Astrocyte of the hippocampus (primary cell): Measurements from ENCODE around the gene METTL21A.
"Not testable (repeated sequence)": the region's sequence is repeated elsewhere in the genome, so short reads cannot be mapped to it uniquely, and the experiment has no call there.

Experiments used
- DNase-seq: peaks from one replicate; pipeline ENCODE4 v3.0.0; 2011; ENCODE audit warnings: low read depth, low spot score

METTL21A gene

GRCh38 chr2:207625014-207625907 is at the start of gene METTL21A:
METTL21A (minus strand) TSS chr2:207625394; CDS start chr2:207624375, 1,019 bp downstream.
- DNase-seq, result peak; percentile 94

- DNase-seq, result no peak
These were observed 49.6 kb upstream of the METTL21A start for GRCh38 chr2:207674826-207675225.

DNA sequence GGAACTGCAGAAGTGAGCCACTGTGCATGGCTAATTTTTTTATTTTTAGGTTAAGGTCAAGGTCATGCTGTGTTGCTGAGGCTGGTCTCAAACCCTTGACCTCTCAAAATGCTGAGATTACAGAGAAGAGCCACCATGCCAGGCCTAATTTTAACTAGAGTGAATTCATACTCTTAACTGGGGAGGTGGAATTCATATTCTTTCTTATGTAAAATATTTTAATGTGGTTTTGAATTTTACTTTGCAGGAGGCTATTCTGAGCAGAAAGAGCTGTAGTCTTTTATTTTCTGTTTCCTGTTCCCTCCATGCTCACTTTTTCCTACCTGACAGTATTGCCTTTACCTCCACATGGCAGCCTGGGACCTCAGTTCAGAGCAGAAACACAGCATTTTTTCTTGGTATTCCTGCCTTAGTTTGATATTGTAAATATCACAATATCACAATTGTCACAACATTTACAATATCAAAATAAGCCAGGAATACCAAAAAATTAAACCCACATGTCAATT is 49.1 kb upstream of the METTL21A start:
- no peak for DNase-seq

GRCh38 chr2:207673431-207673830 is 48.2 kb upstream of the METTL21A start:
- DNase-seq, result no peak

- DNase-seq, result no peak
These were observed 45.7 kb upstream of the METTL21A start for GRCh38 chr2:207670887-207671286.

- no peak for DNase-seq
These were observed 38.8 kb upstream of the METTL21A start for GRCh38 chr2:207663870-207664545.

DNA sequence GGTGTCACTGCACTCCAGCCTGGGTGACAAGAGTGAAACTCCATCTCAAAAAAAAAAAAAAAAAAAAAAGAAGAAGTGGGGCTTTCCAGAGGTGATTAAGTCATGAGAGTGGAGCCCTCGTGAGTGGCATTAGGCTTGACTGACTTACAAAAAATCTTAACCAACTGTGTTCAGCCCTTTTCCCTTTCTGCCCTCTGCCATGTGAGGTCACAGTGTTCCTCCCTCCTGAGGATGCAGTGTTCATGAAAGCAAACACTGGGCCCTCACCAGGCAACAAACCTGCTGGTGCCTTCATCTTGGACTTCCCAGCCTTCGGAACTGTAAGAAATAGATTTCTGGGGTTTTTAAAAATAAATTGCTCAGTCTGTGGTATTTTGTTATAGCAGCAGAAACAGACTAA is 37.0 kb upstream of the METTL21A start:
- no peak for DNase-seq

- no peak for DNase-seq
These were observed 35.8 kb upstream of the METTL21A start for GRCh38 chr2:207660994-207661393.

DNA sequence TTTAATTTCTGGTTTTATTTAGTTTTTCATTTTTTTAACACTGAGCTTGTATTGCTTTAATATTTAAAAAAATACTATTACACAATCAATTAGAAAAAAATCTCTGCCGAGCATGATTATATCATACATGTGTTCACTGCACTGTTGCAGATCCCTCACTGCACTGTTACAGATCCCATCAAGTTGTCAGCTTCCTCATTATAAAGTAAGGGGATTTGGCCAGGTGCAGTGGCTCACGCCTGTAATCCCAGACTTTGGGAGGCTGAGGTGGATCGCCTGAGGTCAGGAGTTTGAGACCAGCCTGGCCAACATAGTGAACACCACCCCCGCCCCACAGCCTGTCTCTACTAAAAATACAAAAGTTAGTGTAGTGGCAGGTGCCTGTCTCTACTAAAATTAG is 33.0 kb upstream of the METTL21A start:
- no peak for DNase-seq

- DNase-seq, result no peak
These were observed 29.8 kb upstream of the METTL21A start for GRCh38 chr2:207655000-207655399.

- DNase-seq, result not testable (repeated sequence)
These were observed 21.4 kb upstream of the METTL21A start for GRCh38 chr2:207646582-207646981.

DNA sequence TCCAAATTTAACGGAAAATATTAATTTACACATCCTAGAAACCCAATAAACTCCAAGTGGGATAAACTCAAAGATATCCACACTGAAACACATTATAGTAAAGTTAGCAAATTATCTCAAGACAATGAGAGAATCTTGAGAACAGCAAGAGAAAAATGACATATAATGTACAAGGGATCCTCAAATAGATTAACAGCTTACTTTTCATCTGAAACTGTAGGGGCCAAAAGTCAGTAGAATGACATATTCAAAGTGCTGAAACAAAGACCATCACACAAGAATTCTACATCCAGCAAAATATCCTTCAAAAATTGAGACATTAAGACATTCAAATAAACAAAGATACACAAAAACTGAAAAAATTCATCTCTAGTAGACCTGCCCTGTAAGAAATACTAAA is 18.7 kb upstream of the METTL21A start:
- DNase-seq, result no peak

DNA sequence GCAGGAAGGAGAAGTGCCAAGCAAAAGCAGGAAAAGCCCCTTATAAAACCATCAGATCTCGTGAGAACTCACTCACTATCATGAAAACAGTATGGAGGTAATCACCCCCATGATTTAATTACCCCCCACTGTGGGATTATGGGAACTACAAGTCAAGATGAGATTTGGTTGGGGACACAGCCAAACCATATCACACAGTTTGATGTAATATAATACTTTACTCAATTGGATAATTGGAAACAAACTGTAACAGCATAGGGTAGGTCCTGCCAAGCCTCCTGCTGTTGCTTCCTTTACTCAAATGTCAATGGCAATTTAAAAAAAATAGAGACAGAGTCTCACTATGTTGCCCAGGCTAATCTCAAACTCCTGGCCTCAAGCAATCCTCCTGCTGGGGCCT is 15.5 kb upstream of the METTL21A start:
- no peak for DNase-seq

DNA sequence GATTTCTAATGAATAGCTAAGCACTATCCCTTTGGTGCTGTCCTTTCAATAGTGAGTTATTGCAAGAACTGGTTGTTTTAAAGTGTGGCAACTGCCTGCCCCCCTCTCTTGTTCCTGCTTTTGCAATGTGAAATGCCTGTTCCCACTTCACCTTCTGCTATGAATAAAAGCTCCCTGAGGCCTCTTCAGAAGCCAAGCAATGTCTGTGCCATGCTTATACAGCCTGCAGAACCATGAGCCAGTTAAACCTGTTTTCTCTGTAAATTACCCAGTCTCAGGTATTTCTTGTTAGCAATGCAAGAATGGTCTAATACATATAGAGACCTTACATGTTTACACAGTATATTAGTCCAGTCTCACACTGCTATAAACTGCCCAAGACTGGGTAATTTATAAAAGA is 15.0 kb upstream of the METTL21A start:
- no peak for DNase-seq

- not testable (repeated sequence) for DNase-seq
These were observed 14.1 kb upstream of the METTL21A start for GRCh38 chr2:207639288-207639687.

- DNase-seq, result no peak
These were observed 10.4 kb upstream of the METTL21A start for GRCh38 chr2:207635468-207636200.

- no peak for DNase-seq
These were observed 8.5 kb upstream of the METTL21A start for GRCh38 chr2:207633686-207634085.

GRCh38 chr2:207632575-207633493 is 7.6 kb upstream of the METTL21A start:
- DNase-seq, result peak; percentile 36

GRCh38 chr2:207630491-207630890 is 5.3 kb upstream of the METTL21A start:
- DNase-seq, result no peak

DNA sequence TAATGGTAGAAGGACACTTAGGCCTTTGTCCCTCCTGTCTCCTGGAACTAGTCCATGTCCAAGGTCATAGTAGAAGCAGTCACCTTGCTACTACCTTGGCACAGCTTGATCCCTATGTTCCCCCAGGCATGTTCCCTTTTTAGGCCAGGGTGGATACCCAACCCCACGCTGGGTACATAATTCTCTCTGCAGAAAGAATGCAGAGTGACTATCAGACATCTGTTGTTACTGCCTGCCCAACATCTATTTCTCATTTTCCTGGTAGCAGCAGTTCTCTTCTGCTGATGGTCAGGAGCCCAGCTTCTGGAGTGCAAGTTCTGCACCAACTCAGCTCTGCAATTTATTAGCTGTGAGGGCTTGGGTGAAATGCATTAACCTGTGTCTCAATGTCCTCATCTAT is 4.4 kb upstream of the METTL21A start:
- no peak for DNase-seq
